CD4-positive, alpha-beta memory T cell (primary cell): ENCODE data around the gene CACFD1. TPM values are rescaled to one million over a fixed set of nuclear protein-coding genes. Genes with fewer than 3 reads are reported as not detected.

Experiments used
- CTCF ChIA-PET: fragments of 350-600 bp; sonication (Branson Sonifier 250); formaldehyde crosslinking; loops from one replicate; lab custom pipeline; 2021; ENCODE audit warnings: inconsistent platforms; ENCODE audit not compliant: partially characterized antibody; lab: Charles Lee
- POLR2A ChIA-PET: fragments of 350-600 bp; sonication (Branson Sonifier 250); formaldehyde crosslinking; loops from one replicate; lab custom pipeline; 2021; ENCODE audit not compliant: partially characterized antibody; lab: Charles Lee
- DNase-seq, 5 donors: peaks; one replicate each; pipeline versions ENCODE4 v3.0.0 to v3.0.0-alpha.2; 2020 to 2022; ENCODE audit warnings: mixed read lengths in 1 of 5
- H3K27ac ChIP-seq: one replicate; pipeline ENCODE4 v1.7.0; 2013; ENCODE audit warnings: low read depth, low read length
- H3K27me3 ChIP-seq: 2 replicates; pipeline ENCODE4 v1.7.0; 2013; ENCODE audit warnings: mild to moderate bottlenecking, low read length, moderate library complexity; ENCODE audit not compliant: insufficient read depth
- H3K36me3 ChIP-seq: 2 replicates; pipeline ENCODE4 v1.7.0; 2013; ENCODE audit warnings: mild to moderate bottlenecking, low read length, moderate library complexity; ENCODE audit not compliant: insufficient read depth
- H3K4me1 ChIP-seq: 2 replicates; pipeline ENCODE4 v1.7.0; 2013; ENCODE audit warnings: mild to moderate bottlenecking, low read length, moderate library complexity; ENCODE audit not compliant: insufficient read depth
- H3K4me3 ChIP-seq, 2 donors: one replicate each; pipeline ENCODE4 v1.7.0; 2013; ENCODE audit warnings: low read length in 2 of 2, mild to moderate bottlenecking in 1 of 2
- H3K9me3 ChIP-seq, 2 donors: one replicate each; pipeline ENCODE4 v1.7.0; 2013; ENCODE audit warnings: low read length in 2 of 2, control low read depth in 1 of 2; ENCODE audit not compliant: control insufficient read depth in 1 of 2
- H3K27ac Mint-ChIP-seq, 7 donors: one replicate each; pipeline ENCODE4 v1.8.0; 2020 to 2021; ENCODE audit warnings: mixed read lengths in 7 of 7, mild to moderate bottlenecking in 6 of 7, inconsistent platforms in 3 of 7, moderate library complexity in 3 of 7
- H3K27me3 Mint-ChIP-seq, 2 donors: one replicate each; pipeline ENCODE4 v1.8.0; 2020 to 2021; ENCODE audit warnings: mixed read lengths in 2 of 2
- H3K36me3 Mint-ChIP-seq, 2 donors: one replicate each; pipeline ENCODE4 v1.8.0; 2020 to 2021; ENCODE audit warnings: mixed read lengths in 2 of 2, inconsistent platforms in 1 of 2, mild to moderate bottlenecking in 1 of 2
- H3K4me1 Mint-ChIP-seq, 4 donors: one replicate each; pipeline ENCODE4 v1.8.0; 2020 to 2021; ENCODE audit warnings: mixed read lengths in 4 of 4, mild to moderate bottlenecking in 1 of 4
- H3K4me3 Mint-ChIP-seq, 8 donors: one replicate each; pipeline ENCODE4 v1.8.0; 2020 to 2021; ENCODE audit warnings: mixed read lengths in 8 of 8, mild to moderate bottlenecking in 7 of 8, moderate library complexity in 6 of 8, inconsistent platforms in 3 of 8
- H3K9me3 Mint-ChIP-seq, 8 donors: one replicate each; pipeline ENCODE4 v1.8.0; 2020 to 2021; ENCODE audit warnings: mixed read lengths in 8 of 8, mild to moderate bottlenecking in 5 of 8, inconsistent platforms in 3 of 8, moderate library complexity in 1 of 8
- intact Hi-C: fragments of 100-400 bp; cut with micrococcal nuclease; formaldehyde crosslinking; loops from one replicate; pipeline ENCODE4 v1.15.1; 2023
- polyA plus RNA-seq, 2 donors: library from polyadenylated mRNA; unstranded; fragments of 300-500 nt; fragmentation: Illumina TruSeq; gene quantifications; one replicate each; pipeline ENCODE4 v1.2.3, GENCODE V29; 2021
- total RNA-seq, 2 experiments: library from RNA; stranded (reverse); gene quantifications; one replicate each; pipeline ENCODE4 v1.2.3, GENCODE V29; 2021

The CACFD1 gene
- total RNA-seq, result 1 to 10 TPM; 2.5 to 2.6 TPM
- 1 to 10 TPM; 2.9 to 3.4 TPM for polyA plus RNA-seq

DNA sequence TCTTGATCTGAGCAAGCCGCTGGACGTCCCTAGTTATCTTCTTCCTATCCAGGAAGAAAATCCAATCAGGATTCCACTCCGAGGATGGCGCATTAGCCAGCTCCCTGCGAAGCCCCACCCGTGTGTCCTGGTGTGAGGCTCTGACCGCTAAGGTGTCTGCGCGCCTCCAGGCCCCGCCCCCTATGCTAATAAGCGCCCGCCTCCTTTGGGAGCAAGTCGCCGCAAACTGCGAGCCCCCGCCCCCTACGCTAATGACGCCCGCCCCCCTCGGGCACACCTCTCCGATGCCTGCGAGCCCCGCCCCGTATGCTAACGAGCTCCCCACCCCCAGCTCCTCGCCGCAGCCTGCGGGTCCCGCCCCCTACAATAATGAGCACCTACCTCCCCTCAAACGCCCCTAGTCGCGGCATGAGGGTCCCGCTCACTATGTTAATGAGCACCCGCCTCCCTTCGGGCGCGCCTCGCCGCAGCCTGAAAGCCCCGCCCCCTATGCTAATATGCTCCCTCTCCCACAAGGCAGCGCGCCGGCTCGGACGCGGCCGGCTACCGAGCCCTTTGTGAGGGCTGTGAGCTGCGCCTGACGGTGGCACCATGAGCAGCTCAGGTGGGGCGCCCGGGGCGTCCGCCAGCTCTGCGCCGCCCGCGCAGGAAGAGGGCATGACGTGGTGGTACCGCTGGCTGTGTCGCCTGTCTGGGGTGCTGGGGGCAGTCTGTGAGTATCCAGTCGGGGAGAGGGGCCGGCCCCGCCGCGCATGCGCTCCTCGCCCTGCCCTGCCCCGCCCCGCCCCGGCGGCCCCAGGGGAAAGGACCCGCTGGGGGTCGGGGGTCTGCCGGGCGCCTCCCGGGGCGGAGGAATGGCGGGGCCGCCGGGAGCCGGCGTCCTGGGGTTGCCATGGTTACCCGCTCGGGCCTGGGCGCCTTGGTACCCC is at the start of gene CACFD1:
TSS of gene CACFD1 (plus strand) at position 503 of the 929 bp plus-strand sequence. CDS start at position 592, 89 bp downstream.
- H3K27me3 Mint-ChIP-seq, result no peaks in the 10 kb centered on the region
- H3K36me3 Mint-ChIP-seq, result peaks cover 0 to 4% of the 10 kb centered on the region in 2 donors
- no peaks in the 10 kb centered on the region for H3K9me3 ChIP-seq
- H3K36me3 ChIP-seq, result no peaks in the 10 kb centered on the region
- ChIA-PET CTCF (interaction anchor here (1.2 to 2.3 kb wide), 2 partner anchors 25 to 273 kb away, joined by 3 to 10 read pairs; no protein-coding TSS in a partner anchor), POLR2A (interaction anchor here (0.6 to 2.1 kb wide), 7 partner anchors 19 to 705 kb away, joined by 3 to 9 read pairs (median 4); partner anchors contain the start of genes MED22, REXO4, RNU6ATAC and RPL7A)
- H3K9me3 Mint-ChIP-seq, result no peaks in the 10 kb centered on the region
- H3K27ac Mint-ChIP-seq, result peak within 1 kb of the TSS; percentile 93 to 97 (median 95)
- no peaks in the 10 kb centered on the region for H3K27me3 ChIP-seq
- H3K4me3 ChIP-seq, result peak within 1 kb of the TSS; percentile 36 to 87
- intact Hi-C loops, result loop anchor here (1.0 to 2.0 kb wide), 3 partner anchors 20 to 111 kb away; partner anchors contain the start of genes MED22, REXO4, RPL7A and SLC2A6
- peak; percentile 87 to 95 (median 88) for DNase-seq
- H3K4me1 ChIP-seq, result peaks cover 10% of the 10 kb centered on the region
- peak within 1 kb of the TSS; percentile 88 to 96 (median 92) for H3K4me3 Mint-ChIP-seq
- peaks cover 2 to 21% (median 6%) of the 10 kb centered on the region in 4 donors for H3K4me1 Mint-ChIP-seq
- H3K27ac ChIP-seq, result peak within 1 kb of the TSS; percentile 78

GRCh38 chr9:133415170-133415569 is 44.6 kb upstream of the CACFD1 start:
- Mint-ChIP-seq H3K36me3 (peaks cover 38 to 58% of the 10 kb centered on the region in 2 donors), H3K4me3 (peak overlapping the region in 4 of 8 donors; percentile 11 to 88 (median 43)), H3K4me1 (peaks cover 19 to 63% (median 46%) of the 10 kb centered on the region in 4 donors), H3K27me3 (no peaks in the 10 kb centered on the region), H3K9me3 (peaks cover 0 to 2% (median 0%) of the 10 kb centered on the region in 8 donors), H3K27ac (peak overlapping the region in 3 of 7 donors; percentile 61 to 88 (median 68))
- CTCF ChIA-PET, result interaction anchor here (1.6 kb wide), 1 partner anchor 12 kb away, joined by 5 read pairs; no protein-coding TSS in a partner anchor
- DNase-seq, result no peak
- H3K27ac ChIP-seq, result no peak overlapping the region
- H3K4me3 ChIP-seq, result no peak overlapping the region
- intact Hi-C loops, result no loop called here
- no peaks in the 10 kb centered on the region for H3K27me3 ChIP-seq
- H3K4me1 ChIP-seq, result peaks cover 24% of the 10 kb centered on the region
- no peaks in the 10 kb centered on the region for H3K9me3 ChIP-seq
- POLR2A ChIA-PET, result interaction anchor here (0.8 to 2.1 kb wide), 4 partner anchors 11 to 64 kb away, joined by 3 to 10 read pairs (median 4); partner anchors contain the start of gene STKLD1
- H3K36me3 ChIP-seq, result peaks cover 37% of the 10 kb centered on the region

- H3K27ac ChIP-seq, result peak within 1 kb of the TSS; percentile 76
- Mint-ChIP-seq H3K27ac (peak within 1 kb of the TSS; percentile 86 to 95 (median 92)), H3K36me3 (peaks cover 21 to 36% of the 10 kb centered on the region in 2 donors), H3K4me3 (peak within 1 kb of the TSS; percentile 88 to 93 (median 92)), H3K27me3 (no peaks in the 10 kb centered on the region), H3K4me1 (peaks cover 28 to 76% (median 53%) of the 10 kb centered on the region in 4 donors), H3K9me3 (peaks cover 0 to 2% (median 0%) of the 10 kb centered on the region in 8 donors)
- DNase-seq, result peak; percentile 83 to 87 (median 84)
- CTCF ChIA-PET, result interaction anchor here (1.5 kb wide), 1 partner anchor 74 kb away, joined by 4 read pairs; no protein-coding TSS in a partner anchor
- H3K9me3 ChIP-seq, result no peaks in the 10 kb centered on the region
- peak within 1 kb of the TSS; percentile 80 to 93 for H3K4me3 ChIP-seq
- no peaks in the 10 kb centered on the region for H3K27me3 ChIP-seq
- peaks cover 24% of the 10 kb centered on the region for H3K4me1 ChIP-seq
- peaks cover 16% of the 10 kb centered on the region for H3K36me3 ChIP-seq
- POLR2A ChIA-PET, result interaction anchor here (0.6 to 3.1 kb wide), 7 partner anchors 12 to 62 kb away, joined by 3 to 12 read pairs (median 5); partner anchors contain the start of genes CACFD1, SLC2A6, STKLD1 and SURF1
- intact Hi-C loops, result loop anchor here (1.0 to 2.0 kb wide), 4 partner anchors 42 to 82 kb away; partner anchors contain the start of genes CACFD1, SLC2A6, STKLD1 and SURF4
Observed at GRCh38 chr9:133417541-133418461, 42.0 kb upstream of the CACFD1 start, which contains the start of gene REXO4. TSS of gene REXO4 (minus strand) at chr9:133418010. CDS start at chr9:133417844, 166 bp downstream.

GRCh38 chr9:133419005-133419404 is 40.8 kb upstream of the CACFD1 start:
- Mint-ChIP-seq H3K27me3 (no peaks in the 10 kb centered on the region), H3K9me3 (peaks cover 0 to 2% (median 0%) of the 10 kb centered on the region in 8 donors), H3K4me3 (peak overlapping the region; percentile 88 to 93 (median 92)), H3K27ac (peak overlapping the region in 6 of 7 donors; percentile 44 to 95 (median 88)), H3K4me1 (peaks cover 28 to 69% (median 49%) of the 10 kb centered on the region in 4 donors), H3K36me3 (peaks cover 10 to 25% of the 10 kb centered on the region in 2 donors)
- Histone ChIP-seq H3K36me3 (peaks cover 9% of the 10 kb centered on the region), H3K27ac (no peak overlapping the region), H3K27me3 (no peaks in the 10 kb centered on the region), H3K4me1 (peaks cover 24% of the 10 kb centered on the region), H3K4me3 (no peak overlapping the region), H3K9me3 (no peaks in the 10 kb centered on the region)
- ChIA-PET POLR2A (interaction anchor here (0.6 to 1.3 kb wide), 3 partner anchors 48 to 767 kb away, joined by 3 to 4 read pairs (median 4); no protein-coding TSS in a partner anchor), CTCF (no interaction called here)
- intact Hi-C loops, result loop anchor here (2.0 kb wide), 1 partner anchor 60 kb away; the partner anchor contains the start of gene SLC2A6
- DNase-seq, result no peak

- no peak overlapping the region for H3K4me3 ChIP-seq
- peak in 2 of 5 donors; percentile 13 to 48 for DNase-seq
- POLR2A ChIA-PET, result no interaction called here
Observed at GRCh38 chr9:133420392-133420827, 39.4 kb upstream of the CACFD1 start.

More at GRCh38 chr9:133420392-133420827, 39.4 kb upstream of the CACFD1 start:
- intact Hi-C loops, result no loop called here
- peak overlapping the region; percentile 20 to 86 (median 40) for H3K27ac Mint-ChIP-seq
- peaks cover 26 to 55% (median 39%) of the 10 kb centered on the region in 4 donors for H3K4me1 Mint-ChIP-seq
- H3K27me3 ChIP-seq, result no peaks in the 10 kb centered on the region
- peaks cover 0 to 2% (median 0%) of the 10 kb centered on the region in 8 donors for H3K9me3 Mint-ChIP-seq
- no peaks in the 10 kb centered on the region for H3K9me3 ChIP-seq
- peak overlapping the region in 2 of 8 donors; percentile 9 to 40 for H3K4me3 Mint-ChIP-seq
- CTCF ChIA-PET, result no interaction called here
- peaks cover 19% of the 10 kb centered on the region for H3K4me1 ChIP-seq
- no peaks in the 10 kb centered on the region for H3K36me3 ChIP-seq
- H3K36me3 Mint-ChIP-seq, result peaks cover 0 to 12% of the 10 kb centered on the region in 2 donors
- H3K27me3 Mint-ChIP-seq, result peaks cover under 1 to 2% of the 10 kb centered on the region in 2 donors
- H3K27ac ChIP-seq, result no peak overlapping the region
